Right atrium auricular region (tissue), 2 donors: Measurements from ENCODE around the gene ACOX2. TPM values are rescaled to one million over a fixed set of nuclear protein-coding genes. Genes with fewer than 3 reads are reported as not detected.

Source experiments
- DNase-seq: peaks from one replicate; pipeline ENCODE4 v3.0.0-alpha.2; 2019; ENCODE audit warnings: low spot score
- H3K27ac ChIP-seq, 2 donors: fragments of 200-600 bp; sonication (generic); 1 replicate in 1 of 2; 2 replicates in 1 of 2; pipeline ENCODE4 v1.5.1; 2016 to 2019
- H3K27me3 ChIP-seq, 2 donors: fragments of 200-600 bp; sonication (generic); one replicate each; pipeline versions ENCODE4 v1.5.1 to v1.6.0; 2017 to 2019
- H3K36me3 ChIP-seq: fragments of 200-600 bp; sonication (generic); one replicate; pipeline ENCODE4 v1.5.1; 2016
- H3K4me1 ChIP-seq, 2 donors: fragments of 200-600 bp; sonication (generic); one replicate each; pipeline versions ENCODE4 v1.5.1 to v1.6.0; 2017 to 2019
- H3K4me3 ChIP-seq, 2 donors: fragments of 200-600 bp; sonication (generic); 1 replicate in 1 of 2; 2 replicates in 1 of 2; pipeline ENCODE4 v1.5.1; 2017 to 2019; ENCODE audit warnings: mild to moderate bottlenecking in 1 of 2, moderate library complexity in 1 of 2
- H3K9me3 ChIP-seq, 2 donors: fragments of 200-600 bp; sonication (generic); one replicate each; pipeline ENCODE4 v1.5.1; 2019
- CTCF ChIP-seq, 2 donors: fragments of 200-600 bp; sonication (generic); IDR thresholded peaks; one replicate each; pipeline ENCODE4 v1.5.1; 2019; ENCODE audit warnings: antibody characterized with exemption in 2 of 2
- total RNA-seq, 2 donors: library from RNA; depleted of rRNA; stranded (reverse); fragments of >200 nt; gene quantifications; one replicate each; pipeline ENCODE4 v1.1.0, GENCODE V29; 2016

ACOX2 gene
- total RNA-seq, 2 donors from 2014 or later = 11.5 to 30.2 TPM

DNA sequence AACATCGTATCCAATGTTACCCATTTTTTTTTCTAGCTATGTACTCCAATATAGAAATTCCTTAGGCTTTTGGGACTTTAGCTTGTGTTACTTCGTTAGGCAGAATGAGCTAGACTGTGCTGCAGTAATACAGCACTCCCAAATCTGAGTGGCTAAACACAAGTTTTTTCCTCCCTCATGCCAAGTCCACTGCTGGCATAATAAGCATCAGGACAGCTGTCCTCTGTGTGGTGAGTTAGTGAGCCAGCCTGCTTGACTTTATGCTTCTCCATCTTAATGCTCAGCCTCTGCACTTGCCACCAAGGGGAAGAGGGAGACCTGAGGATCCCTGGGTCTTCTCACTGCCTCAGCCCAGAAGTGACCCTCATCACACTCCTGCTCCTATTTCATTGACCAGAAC, 18.2 kb upstream of the ACOX2 start:
- no peak overlapping the region for H3K27ac ChIP-seq
- no peak overlapping the region for H3K4me3 ChIP-seq
- no peak for TF ChIP-seq CTCF (IDR thresholded peaks at IDR 0.05)
- no peaks in the 10 kb centered on the region for H3K27me3 ChIP-seq
- no peaks in the 10 kb centered on the region for H3K36me3 ChIP-seq
- no peaks in the 10 kb centered on the region for H3K4me1 ChIP-seq
- peaks cover 0 to 8% of the 10 kb centered on the region in 2 donors for H3K9me3 ChIP-seq
- DNase-seq = no peak

GRCh38 chr3:58553003-58553402, 16.0 kb upstream of the ACOX2 start:
- Histone ChIP-seq H3K9me3 (peaks cover 0 to 8% of the 10 kb centered on the region in 2 donors), H3K4me3 (no peak overlapping the region), H3K4me1 (no peaks in the 10 kb centered on the region), H3K27ac (no peak overlapping the region), H3K36me3 (no peaks in the 10 kb centered on the region), H3K27me3 (no peaks in the 10 kb centered on the region)
- DNase-seq = no peak
- TF ChIP-seq CTCF (IDR thresholded peaks at IDR 0.05) = no peak

DNA sequence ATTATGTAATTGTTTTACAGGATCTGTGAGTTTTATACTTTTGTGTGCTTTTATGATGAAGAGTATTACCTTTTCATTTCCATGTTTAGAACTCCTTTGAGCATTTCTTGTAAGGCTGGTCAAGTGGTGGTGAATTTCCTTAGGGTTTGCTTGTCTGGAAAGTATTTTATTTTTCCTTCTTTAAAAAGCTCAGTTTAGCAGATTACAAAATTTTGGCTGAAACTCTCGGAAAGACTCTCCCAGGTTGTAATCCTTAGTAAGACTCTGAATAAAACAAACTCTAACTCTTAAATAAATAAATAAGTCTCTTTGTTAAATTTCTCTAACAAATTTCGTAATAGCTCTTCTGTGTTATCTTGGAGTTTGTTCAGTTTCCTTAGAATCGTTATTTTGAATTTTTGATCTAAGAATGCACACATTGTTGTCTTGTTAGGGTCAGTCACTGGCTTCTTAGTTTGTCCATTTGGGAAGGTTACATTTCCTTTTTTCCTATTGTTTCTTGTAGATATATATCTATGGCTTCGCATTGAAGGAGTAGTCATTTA, 14.7 kb upstream of the ACOX2 start:
- no peak for TF ChIP-seq CTCF (IDR thresholded peaks at IDR 0.05)
- no peak for DNase-seq
- Histone ChIP-seq H3K27me3 (no peaks in the 10 kb centered on the region), H3K4me1 (no peaks in the 10 kb centered on the region), H3K36me3 (no peaks in the 10 kb centered on the region), H3K4me3 (no peak overlapping the region), H3K27ac (no peak overlapping the region), H3K9me3 (peaks cover 0 to 8% of the 10 kb centered on the region in 2 donors)

- Histone ChIP-seq H3K4me3 (no peak overlapping the region), H3K4me1 (no peaks in the 10 kb centered on the region), H3K9me3 (no peaks in the 10 kb centered on the region), H3K27me3 (no peaks in the 10 kb centered on the region), H3K36me3 (no peaks in the 10 kb centered on the region), H3K27ac (no peak overlapping the region)
- no peak for DNase-seq
- no peak for TF ChIP-seq CTCF (IDR thresholded peaks at IDR 0.05)
Measured at GRCh38 chr3:58544541-58544940, 7.6 kb upstream of the ACOX2 start.

GRCh38 chr3:58540176-58540858, 3.3 kb upstream of the ACOX2 start:
- no peak overlapping the region for H3K4me3 ChIP-seq
- peak; percentile 18 for DNase-seq
- no peaks in the 10 kb centered on the region for H3K9me3 ChIP-seq
- no peaks in the 10 kb centered on the region for H3K36me3 ChIP-seq
- no peak overlapping the region for H3K27ac ChIP-seq
- H3K27me3 ChIP-seq = no peaks in the 10 kb centered on the region
- TF ChIP-seq CTCF (IDR thresholded peaks at IDR 0.05) = no peak
- peaks cover 0 to 27% of the 10 kb centered on the region in 2 donors for H3K4me1 ChIP-seq

DNA sequence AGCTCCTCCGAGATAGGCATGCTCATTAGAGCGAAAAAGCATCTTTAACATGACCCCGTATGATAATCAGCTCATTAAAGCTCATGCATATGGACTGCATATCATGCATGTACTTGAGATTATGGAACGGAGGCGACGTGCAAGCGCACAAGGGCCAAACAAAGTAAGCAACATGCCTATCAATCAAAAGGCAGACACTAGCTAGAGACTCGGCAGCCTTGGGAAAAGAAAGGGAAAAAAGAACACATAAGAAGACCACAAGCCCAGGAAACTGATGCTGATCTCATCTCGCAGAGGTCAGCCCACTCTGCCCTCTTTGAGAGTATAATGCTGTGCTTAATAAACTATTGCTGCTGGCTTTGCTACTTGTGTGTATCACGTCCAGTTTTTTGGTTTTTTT, 2.6 kb upstream of the ACOX2 start:
- DNase-seq = no peak
- peaks cover 0 to 29% of the 10 kb centered on the region in 2 donors for H3K4me1 ChIP-seq
- H3K27ac ChIP-seq = no peak overlapping the region
- H3K9me3 ChIP-seq = no peaks in the 10 kb centered on the region
- H3K4me3 ChIP-seq = no peak overlapping the region
- no peak for TF ChIP-seq CTCF (IDR thresholded peaks at IDR 0.05)
- no peaks in the 10 kb centered on the region for H3K27me3 ChIP-seq
- H3K36me3 ChIP-seq = no peaks in the 10 kb centered on the region
